SK-MEL-5 (cell line): ENCODE measurements around the gene DLK2. TPM values are rescaled to one million over a fixed set of nuclear protein-coding genes. Genes with fewer than 3 reads are reported as not detected.
"Not testable (repeated sequence)": the region's sequence is repeated elsewhere in the genome, so short reads cannot be mapped to it uniquely, and the experiment has no call there.

Experiments
- DNase-seq: peaks from one replicate; pipeline ENCODE4 v3.0.0-alpha.2; 2016; ENCODE audit warnings: low read depth, low spot score
- in situ Hi-C: cut with HindIII; loops from 2 replicates; pipeline ENCODE4 v1.10.0; 2016; ENCODE audit warnings: low sequenced_read_pairs, high pct_unique_total_duplicates, low pct_unique_long_range_greater_than_20kb
- polyA plus RNA-seq, 2 experiments: library from polyadenylated mRNA; depleted of rRNA; stranded (reverse); fragments of >200 nt; gene quantifications; 2 replicates each; pipeline ENCODE4 v1.2.3, GENCODE V29; 2015
- total RNA-seq: library from RNA; depleted of rRNA; stranded (reverse); fragments of >200 nt; shearing (Covaris generic); gene quantifications from 2 replicates; pipeline ENCODE4 v1.2.3, GENCODE V29; 2014; rRNA removed

Gene DLK2, protein sequence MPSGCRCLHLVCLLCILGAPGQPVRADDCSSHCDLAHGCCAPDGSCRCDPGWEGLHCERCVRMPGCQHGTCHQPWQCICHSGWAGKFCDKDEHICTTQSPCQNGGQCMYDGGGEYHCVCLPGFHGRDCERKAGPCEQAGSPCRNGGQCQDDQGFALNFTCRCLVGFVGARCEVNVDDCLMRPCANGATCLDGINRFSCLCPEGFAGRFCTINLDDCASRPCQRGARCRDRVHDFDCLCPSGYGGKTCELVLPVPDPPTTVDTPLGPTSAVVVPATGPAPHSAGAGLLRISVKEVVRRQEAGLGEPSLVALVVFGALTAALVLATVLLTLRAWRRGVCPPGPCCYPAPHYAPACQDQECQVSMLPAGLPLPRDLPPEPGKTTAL
- total RNA-seq = 0.48 and 0.83 TPM in 2 replicates
- 0.62 and 0.86 TPM in 2 replicates for polyA plus RNA-seq (2015; cell fraction: cytosol; rRNA removed)
- 1.5 and 1.6 TPM in 2 replicates for polyA plus RNA-seq (2015; cell fraction: nucleus; rRNA removed)

GRCh38 chr6:43455531-43456428 lies at the start of gene DLK2:
TSS of gene DLK2 (minus strand) at chr6:43455548. CDS start at chr6:43454825, 723 bp downstream.
- peak; percentile 38 for DNase-seq
- in situ Hi-C loops = no loop called here

GRCh38 chr6:43503443-43503842 lies 48.1 kb upstream of the DLK2 start:
- in situ Hi-C loops = no loop called here
- no peak for DNase-seq

GRCh38 chr6:43502666-43503065 lies 47.3 kb upstream of the DLK2 start:
- DNase-seq = no peak
- in situ Hi-C loops = no loop called here

- in situ Hi-C loops = no loop called here
- DNase-seq = no peak
These were observed 45.6 kb upstream of the DLK2 start for GRCh38 chr6:43500921-43501320.

GRCh38 chr6:43499028-43499815 lies 43.9 kb upstream of the DLK2 start:
- in situ Hi-C loops = no loop called here
- DNase-seq = no peak

- in situ Hi-C loops, DNase-seq: not testable (repeated sequence)
These were observed 42.9 kb upstream of the DLK2 start for GRCh38 chr6:43498291-43498690.

GRCh38 chr6:43497689-43498088 lies 42.3 kb upstream of the DLK2 start:
- in situ Hi-C loops = no loop called here
- DNase-seq = no peak

- no peak for DNase-seq
- in situ Hi-C loops = no loop called here
These were observed 41.7 kb upstream of the DLK2 start for GRCh38 chr6:43497129-43497396.

DNA sequence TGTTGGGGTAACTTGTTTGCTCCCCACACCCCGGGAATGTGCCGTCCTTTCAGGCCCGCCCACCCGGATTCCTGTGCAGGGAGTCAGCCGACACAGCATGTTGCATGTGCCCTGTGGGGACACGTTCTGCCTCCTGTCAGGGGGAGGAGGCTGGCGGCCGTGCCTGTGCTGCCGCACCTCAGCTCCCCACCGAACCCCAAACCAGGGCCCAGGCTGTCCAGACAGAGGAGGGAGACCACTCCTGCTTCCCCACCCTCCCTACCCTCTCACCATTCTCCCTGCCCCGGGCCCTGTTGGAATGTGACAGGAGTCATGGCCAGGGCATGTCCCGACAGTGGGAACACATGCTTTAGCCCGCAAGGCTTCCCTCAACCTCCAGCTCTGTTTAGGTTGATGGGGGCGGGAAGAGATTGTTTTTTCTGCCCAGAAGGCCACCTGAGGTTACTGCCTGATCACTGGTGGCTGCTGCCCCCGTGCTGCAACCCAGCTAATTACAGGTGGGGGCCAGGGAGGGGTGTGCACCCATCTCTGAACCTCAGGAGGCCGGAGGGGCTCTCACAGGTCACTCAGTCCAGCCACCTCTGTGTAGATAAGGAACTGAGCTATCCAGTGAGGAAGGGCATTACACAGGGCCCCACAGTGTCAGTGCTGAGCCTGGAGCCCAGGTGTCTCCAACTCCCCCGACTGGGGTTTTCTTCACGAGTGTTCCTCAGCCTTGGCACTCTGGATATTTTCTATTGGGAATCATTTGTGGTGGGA lies 41.2 kb upstream of the DLK2 start:
- DNase-seq = peak; percentile 31
- in situ Hi-C loops = no loop called here

DNA sequence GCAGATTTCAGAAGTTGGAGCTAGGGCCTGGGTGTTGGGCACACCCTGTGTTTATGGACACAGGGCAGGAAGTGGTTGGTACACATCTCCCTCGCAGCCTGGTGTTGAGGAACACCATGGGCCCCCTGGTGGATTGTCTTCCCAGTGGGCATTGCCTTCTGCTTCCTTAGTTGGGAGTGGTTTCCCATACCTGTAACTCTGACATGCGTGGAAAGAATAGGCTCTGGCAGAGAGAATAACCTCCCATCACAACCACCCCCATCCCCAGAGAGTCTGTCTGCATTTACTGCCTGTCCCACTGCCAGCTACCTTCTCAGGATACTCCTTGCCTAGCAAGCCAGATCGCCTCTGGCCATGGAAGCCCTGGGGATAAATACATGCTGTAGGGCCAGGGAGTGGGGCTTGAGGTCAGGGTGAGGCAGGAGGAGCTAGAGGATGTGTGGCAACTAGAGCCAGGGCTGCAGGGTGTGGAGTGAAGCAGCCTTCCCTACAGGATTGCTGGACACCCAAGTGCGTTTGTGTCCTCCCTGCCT lies 40.1 kb upstream of the DLK2 start:
- peak; percentile 15 for DNase-seq
- in situ Hi-C loops = no loop called here

GRCh38 chr6:43494766-43495165 lies 39.4 kb upstream of the DLK2 start:
- in situ Hi-C loops = no loop called here
- no peak for DNase-seq

DNA sequence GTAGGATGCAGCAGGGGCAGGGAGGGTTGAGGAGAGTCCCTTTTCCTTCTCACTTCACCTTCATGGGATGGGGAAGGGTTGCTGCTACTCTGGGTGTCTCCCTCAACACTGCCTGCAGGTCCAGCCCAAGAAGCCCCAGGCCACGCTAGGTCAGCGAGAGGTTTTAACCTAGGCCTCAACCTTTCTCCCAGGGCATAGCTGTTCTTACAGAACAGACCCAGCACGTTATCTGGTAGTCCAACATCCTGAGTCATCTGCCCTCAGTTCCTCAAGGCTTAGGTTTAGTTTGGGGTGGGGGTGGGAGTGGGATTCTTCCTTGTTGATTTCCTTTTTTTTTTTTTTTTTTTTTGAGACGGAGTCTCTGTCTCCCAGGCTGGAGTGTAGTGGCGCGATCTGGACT lies 39.0 kb upstream of the DLK2 start:
- DNase-seq = no peak
- in situ Hi-C loops = no loop called here

DNA sequence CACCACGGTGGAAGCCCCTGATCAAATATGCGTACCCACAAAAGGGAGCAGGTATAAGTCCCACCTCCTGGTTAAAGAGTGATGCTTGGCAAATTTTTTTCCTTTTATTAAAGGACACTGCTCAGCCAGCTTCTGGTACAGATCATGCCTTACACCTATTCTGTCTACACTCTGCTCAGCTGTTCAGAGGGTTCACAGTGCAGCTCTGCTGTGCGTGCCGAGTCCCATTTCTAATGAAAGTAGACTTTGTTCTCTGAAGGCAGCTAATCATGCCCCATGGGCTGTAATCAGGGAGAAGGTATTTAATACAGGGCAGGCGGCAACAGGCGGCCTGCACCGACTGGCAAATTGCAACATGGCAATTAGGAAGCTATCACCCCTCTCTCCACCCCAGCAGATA lies 38.5 kb upstream of the DLK2 start:
- DNase-seq = peak; percentile 34
- in situ Hi-C loops = no loop called here

DNA sequence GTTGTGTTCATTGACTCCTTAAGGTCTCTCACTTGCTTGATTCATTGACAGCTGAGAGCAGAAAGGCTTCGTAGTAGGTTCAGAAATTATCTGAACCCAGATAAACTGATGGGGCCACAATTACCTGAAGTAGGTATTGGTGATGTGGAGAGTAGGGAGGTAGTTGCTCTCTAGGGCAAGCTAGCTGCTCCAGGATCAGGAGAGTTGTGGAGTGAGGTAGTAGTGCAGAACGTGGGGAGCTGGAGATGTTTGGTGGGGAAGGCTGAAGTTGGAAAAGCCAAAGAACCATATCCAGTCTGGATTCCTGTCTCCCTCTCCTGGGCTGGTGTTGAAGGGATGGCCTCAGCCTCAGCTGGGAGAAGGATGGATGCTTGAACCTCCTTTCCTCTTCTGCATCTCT lies 37.9 kb upstream of the DLK2 start:
- no peak for DNase-seq
- in situ Hi-C loops = no loop called here

GRCh38 chr6:43492673-43493072 lies 37.3 kb upstream of the DLK2 start:
- in situ Hi-C loops = no loop called here
- no peak for DNase-seq

DNA sequence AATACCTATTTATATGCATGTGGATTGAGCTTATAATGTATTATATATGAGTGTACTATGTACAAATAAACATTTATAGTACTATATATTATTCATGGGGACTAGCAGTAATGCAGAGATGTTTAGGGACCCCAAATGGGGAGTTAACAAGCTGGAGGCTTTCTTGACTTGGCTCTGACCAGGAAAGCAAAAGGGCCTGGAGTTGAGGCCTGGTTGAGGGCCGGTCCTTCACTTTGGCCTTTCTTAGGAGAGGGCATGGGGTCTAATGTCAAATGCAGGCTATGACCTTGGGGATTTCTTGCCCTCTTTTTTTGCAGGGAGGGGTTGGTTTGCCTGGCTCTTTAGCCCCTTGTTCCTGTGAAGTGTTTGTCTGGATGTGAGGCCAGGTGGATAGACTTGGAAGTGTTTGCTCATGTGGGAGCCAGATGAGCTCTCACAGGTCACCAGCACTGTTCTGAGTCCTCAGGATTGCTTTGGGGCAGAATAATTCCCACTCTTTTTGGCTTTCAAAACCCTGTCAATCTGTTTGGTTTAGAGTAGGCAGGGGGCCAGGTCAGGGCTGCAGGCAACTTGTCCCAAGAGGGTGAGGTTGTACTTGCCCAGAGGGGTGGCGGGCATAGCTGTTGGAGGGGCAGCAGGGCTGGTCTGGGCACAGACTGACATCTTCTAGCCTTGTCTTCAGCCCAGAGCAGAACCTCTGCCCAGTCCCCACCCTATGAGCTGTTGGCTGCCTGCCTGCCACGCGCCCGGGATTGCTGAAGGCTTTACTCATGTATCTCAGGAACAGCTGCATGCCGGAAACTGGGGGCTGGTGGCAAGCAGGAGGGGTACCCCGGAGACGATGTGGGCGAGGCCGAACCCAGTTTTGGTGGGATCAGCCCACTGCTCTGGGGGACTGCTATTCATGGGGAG lies 36.7 kb upstream of the DLK2 start:
- in situ Hi-C loops = no loop called here

More for the DNA sequence above, 36.7 kb upstream of the DLK2 start:
- DNase-seq = no peak
